Adipose tissue (tissue), 3 donors: ENCODE results near the gene CBFA2T3. TPM values are rescaled to one million over a fixed set of nuclear protein-coding genes. Genes with fewer than 3 reads are reported as not detected.
"Not testable (repeated sequence)": the region's sequence is repeated elsewhere in the genome, so short reads cannot be mapped to it uniquely, and the experiment has no call there.

Experiments used
- H3K27ac ChIP-seq: one replicate; pipeline ENCODE4 v1.5.1; 2013; ENCODE audit warnings: low read depth, low read length
- WGBS, 3 donors: extraction: QIAGEN DNeasy Blood & Tissue Kit; methylation state at CpG; one replicate each; pipeline ENCODE4 v1.1.7; 2013; 5-methylcytosine and 5-hydroxymethylcytosine counted together
- polyA plus RNA-seq, 3 donors: library from polyadenylated mRNA; stranded (reverse); fragments of 200-250 nt; gene quantifications; one replicate each; pipeline ENCODE4 v1.2.3, GENCODE V29; 2013
- donor health status: healthy with polysubstance abuse.
- donor health status: Bipolar disorder and iron deficiency.
- donor health status: healthy.

Gene CBFA2T3
- polyA plus RNA-seq, 3 donors = 7.7 to 19.6 (median 10.7) TPM

- WGBS, 3 donors = 91 to 94% (median 92%) methylated on average over 19 of the region's 19 CpGs
- no peak overlapping the region for H3K27ac ChIP-seq
These were observed 83.7 kb downstream of the CBFA2T3 start for GRCh38 chr16:88893127-88893968.

- 85 to 91% (median 86%) methylated on average over 20 of the region's 20 CpGs for whole genome bisulfite sequencing, 3 donors
- H3K27ac ChIP-seq = no peak overlapping the region
These were observed 84.9 kb downstream of the CBFA2T3 start for GRCh38 chr16:88892065-88892464.

GRCh38 chr16:88891083-88891482 is 85.9 kb downstream of the CBFA2T3 start:
- 90 to 94% (median 92%) methylated on average over 15 to 16 of the region's 16 CpGs for whole genome bisulfite sequencing, 3 donors
- no peak overlapping the region for H3K27ac ChIP-seq

- H3K27ac ChIP-seq = not testable (repeated sequence)
- 93 to 94% (median 94%) methylated on average over 40 to 48 of the region's 48 CpGs for WGBS, 3 donors
These were observed 87.2 kb downstream of the CBFA2T3 start for GRCh38 chr16:88889702-88890352.

- no peak overlapping the region for H3K27ac ChIP-seq
These were observed 88.3 kb downstream of the CBFA2T3 start for GRCh38 chr16:88888461-88889387.

GRCh38 chr16:88888057-88888456 is 89.0 kb downstream of the CBFA2T3 start:
- H3K27ac ChIP-seq = no peak overlapping the region
- WGBS, 3 donors = 58 to 78% (median 64%) methylated on average over 14 of the region's 14 CpGs

More at GRCh38 chr16:88888461-88889387, 88.3 kb downstream of the CBFA2T3 start:
- 58 to 80% (median 76%) methylated on average over 28 to 30 of the region's 30 CpGs for WGBS, 3 donors

GRCh38 chr16:88886845-88887521 is 90.0 kb downstream of the CBFA2T3 start:
- WGBS, 3 donors = 57 to 82% (median 68%) methylated on average over 31 to 39 of the region's 39 CpGs
- H3K27ac ChIP-seq = no peak overlapping the region

GRCh38 chr16:88886420-88886844 is 90.6 kb downstream of the CBFA2T3 start:
- 79 to 90% (median 89%) methylated on average over 14 to 15 of the region's 15 CpGs for WGBS, 3 donors
- no peak overlapping the region for H3K27ac ChIP-seq

GRCh38 chr16:88885693-88886280 is 91.2 kb downstream of the CBFA2T3 start:
- H3K27ac ChIP-seq = no peak overlapping the region
- WGBS, 3 donors = 88 to 92% (median 91%) methylated on average over 26 to 28 of the region's 28 CpGs

- 94 to 96% (median 96%) methylated on average over 39 of the region's 39 CpGs for WGBS, 3 donors
- no peak overlapping the region for H3K27ac ChIP-seq
These were observed 92.3 kb downstream of the CBFA2T3 start for GRCh38 chr16:88884569-88885271.

- WGBS, 3 donors = 83 to 96% (median 90%) methylated on average over 10 to 11 of the region's 11 CpGs
- no peak overlapping the region for H3K27ac ChIP-seq
These were observed 93.1 kb downstream of the CBFA2T3 start for GRCh38 chr16:88883946-88884345.

GRCh38 chr16:88883117-88883895 is 93.7 kb downstream of the CBFA2T3 start:
- H3K27ac ChIP-seq = no peak overlapping the region
- WGBS, 3 donors = 93 to 96% (median 93%) methylated on average over 49 of the region's 49 CpGs

GRCh38 chr16:88882358-88883030 is 94.5 kb downstream of the CBFA2T3 start:
- no peak overlapping the region for H3K27ac ChIP-seq
- WGBS, 3 donors = 83 to 85% (median 83%) methylated on average over 26 of the region's 26 CpGs

GRCh38 chr16:88881675-88882357 is 95.2 kb downstream of the CBFA2T3 start:
- 77 to 87% (median 86%) methylated on average over 25 to 27 of the region's 27 CpGs for WGBS, 3 donors
- no peak overlapping the region for H3K27ac ChIP-seq

- 68 to 72% (median 69%) methylated on average over 46 of the region's 46 CpGs for WGBS, 3 donors
- no peak overlapping the region for H3K27ac ChIP-seq
These were observed 95.9 kb downstream of the CBFA2T3 start for GRCh38 chr16:88881007-88881615.
